GM21447 (cell line): ENCODE measurements around the gene APOM.

Source experiments
- ATAC-seq: cut with Tn5 transposase; IDR thresholded peaks from one replicate; pipeline ENCODE4 v1.9.1; 2021; ENCODE audit not compliant: unreplicated experiment

APOM gene

GRCh38 chr6:31655349-31656237, at the start of gene APOM:
TSS of gene APOM (plus strand) at chr6:31655894. CDS start at chr6:31655967, 73 bp downstream.
- ATAC-seq: no peak

- no peak for ATAC-seq
Observed at GRCh38 chr6:31607317-31607716, 48.4 kb upstream of the APOM start.

GRCh38 chr6:31609519-31610406, 45.9 kb upstream of the APOM start:
- no peak for ATAC-seq

- no peak for ATAC-seq
Observed at GRCh38 chr6:31610968-31611367, 44.7 kb upstream of the APOM start.

- ATAC-seq: no peak
Observed at GRCh38 chr6:31614075-31614619, 41.5 kb upstream of the APOM start.

GRCh38 chr6:31614684-31615578, 40.8 kb upstream of the APOM start, which contains the start of gene AIF1:
TSS of gene AIF1 (plus strand) at chr6:31615234. CDS start at chr6:31615330, 96 bp downstream.
- no peak for ATAC-seq

- no peak for ATAC-seq
Observed at GRCh38 chr6:31615748-31616147, 39.9 kb upstream of the APOM start.

GRCh38 chr6:31617010-31617409, 38.7 kb upstream of the APOM start:
- ATAC-seq: no peak

- ATAC-seq: peak; percentile 80
Observed at GRCh38 chr6:31619805-31620585, 35.7 kb upstream of the APOM start.

- peak; percentile 29 for ATAC-seq
Observed at GRCh38 chr6:31620586-31621319, 34.9 kb upstream of the APOM start, which contains the start of gene PRRC2A. TSS of gene PRRC2A (plus strand) at chr6:31620715. CDS start at chr6:31622790, 2,075 bp downstream.

- ATAC-seq: no peak
Observed at GRCh38 chr6:31621320-31621939, 34.3 kb upstream of the APOM start.

- ATAC-seq: no peak
Observed at GRCh38 chr6:31621991-31622390, 33.7 kb upstream of the APOM start.

GRCh38 chr6:31622684-31623091, 33.0 kb upstream of the APOM start:
- no peak for ATAC-seq

GRCh38 chr6:31624070-31624469, 31.6 kb upstream of the APOM start:
- no peak for ATAC-seq

- ATAC-seq: no peak
Observed at GRCh38 chr6:31626952-31627351, 28.7 kb upstream of the APOM start.

- ATAC-seq: no peak
Observed at GRCh38 chr6:31627690-31628287, 27.9 kb upstream of the APOM start.

GRCh38 chr6:31629014-31629413, 26.7 kb upstream of the APOM start:
- no peak for ATAC-seq
